HEK293 (cell line): ENCODE measurements around the gene MALAT1.

Experiments used
- CTCF ChIA-PET: fragments of 350-600 bp; formaldehyde crosslinking; extraction: SDS; loops from one replicate; lab custom pipeline; 2021; ENCODE audit warnings: antibody characterized with exemption; lab: Yijun Ruan, JAX
- POLR2A ChIA-PET: fragments of 300-600 bp; formaldehyde crosslinking; extraction: SDS; loops from one replicate; lab custom pipeline; 2020; ENCODE audit warnings: antibody characterized with exemption, inconsistent platforms; lab: Yijun Ruan, JAX
- H3K27ac ChIP-seq: fragments of 200-500 bp; sonication (Bioruptor generic); 2 replicates; pipeline ENCODE4 v1.5.1; 2014; ENCODE audit warnings: low read depth, low read length, control low read depth, inconsistent platforms; ENCODE audit errors: extremely low read depth
- H3K36me3 ChIP-seq, 2 experiments: fragments of 200-500 bp in 1 of 2; sonication (Bioruptor generic) in 1 of 2; 1 replicate in 1 of 2; 2 replicates in 1 of 2; pipeline ENCODE4 v1.5.1; 2014 to 2017; ENCODE audit warnings: inconsistent platforms in 2 of 2, low read length in 2 of 2; ENCODE audit not compliant: control insufficient read depth in 2 of 2, insufficient read depth in 1 of 2
- H3K4me1 ChIP-seq: fragments of 200-500 bp; sonication (Bioruptor generic); 2 replicates; pipeline ENCODE4 v1.5.1; 2014; ENCODE audit warnings: mild to moderate bottlenecking, low read length, inconsistent platforms; ENCODE audit not compliant: control insufficient read depth, insufficient read depth
- H3K4me3 ChIP-seq: 2 replicates; pipeline ENCODE4 v1.5.1; 2011; ENCODE audit warnings: low read depth, mild to moderate bottlenecking, control low read depth, low read length, moderate library complexity
- H3K9me3 ChIP-seq: fragments of 200-500 bp; sonication (Bioruptor generic); 2 replicates; pipeline ENCODE4 v1.5.1; 2014; ENCODE audit warnings: low read depth, low read length, inconsistent platforms; ENCODE audit not compliant: control insufficient read depth, insufficient read depth
- FEZF1 ChIP-seq: fragments of 450-650 bp; formaldehyde crosslinking; IDR thresholded peaks from 2 replicates; pipeline ENCODE4 v1.5.1; 2016; ENCODE audit warnings: missing biosample characterization, missing genetic modification characterization
- HOXA7 ChIP-seq: sonication (generic); formaldehyde crosslinking; IDR thresholded peaks from 2 replicates; pipeline ENCODE4 v1.8.1; 2022; ENCODE audit warnings: missing genetic modification reagents, borderline replicate concordance
- KLF10 ChIP-seq: fragments of 450-650 bp; IDR thresholded peaks from 2 replicates; pipeline ENCODE4 v1.5.1; 2018; ENCODE audit warnings: missing biosample characterization, mild to moderate bottlenecking, missing genetic modification characterization
- SCRT1 ChIP-seq: fragments of 450-650 bp; formaldehyde crosslinking; IDR thresholded peaks from 2 replicates; pipeline ENCODE4 v1.5.1; 2016; ENCODE audit warnings: missing biosample characterization, missing genetic modification characterization, borderline replicate concordance
- ZBTB8A ChIP-seq: fragments of 450-650 bp; formaldehyde crosslinking; IDR thresholded peaks from 2 replicates; pipeline ENCODE4 v1.5.1; 2016; ENCODE audit warnings: missing biosample characterization, missing genetic modification characterization
- ZFP41 ChIP-seq: fragments of 450-650 bp; formaldehyde crosslinking; IDR thresholded peaks from 2 replicates; pipeline ENCODE4 v1.5.1; 2016; ENCODE audit warnings: missing biosample characterization, missing genetic modification characterization, borderline replicate concordance
- ZNF114 ChIP-seq: fragments of 450-650 bp; formaldehyde crosslinking; IDR thresholded peaks from 2 replicates; pipeline ENCODE4 v1.5.0; 2017; ENCODE audit warnings: missing biosample characterization, missing genetic modification characterization
- ZNF174 ChIP-seq: fragments of 450-650 bp; formaldehyde crosslinking; IDR thresholded peaks from 2 replicates; pipeline ENCODE4 v1.5.0; 2017; ENCODE audit warnings: missing biosample characterization, mild to moderate bottlenecking, missing genetic modification characterization
- ZNF292 ChIP-seq: fragments of 450-650 bp; formaldehyde crosslinking; IDR thresholded peaks from 2 replicates; pipeline ENCODE4 v1.5.1; 2016; ENCODE audit warnings: low read depth, missing biosample characterization, missing genetic modification characterization, borderline replicate concordance
- ZNF398 ChIP-seq: fragments of 450-650 bp; formaldehyde crosslinking; IDR thresholded peaks from 2 replicates; pipeline ENCODE4 v1.5.1; 2017; ENCODE audit warnings: missing biosample characterization, missing genetic modification characterization
- ZNF404 ChIP-seq: fragments of 450-650 bp; formaldehyde crosslinking; IDR thresholded peaks from 2 replicates; pipeline ENCODE4 v1.5.1; 2017; ENCODE audit warnings: missing biosample characterization, missing genetic modification characterization
- ZNF433 ChIP-seq: fragments of 450-650 bp; formaldehyde crosslinking; IDR thresholded peaks from 2 replicates; pipeline ENCODE4 v1.5.1; 2016; ENCODE audit warnings: missing biosample characterization, missing genetic modification characterization, low read depth
- ZNF473 ChIP-seq: fragments of 450-650 bp; formaldehyde crosslinking; IDR thresholded peaks from 2 replicates; pipeline ENCODE4 v1.5.1; 2017; ENCODE audit warnings: missing biosample characterization, missing genetic modification characterization
- ZNF510 ChIP-seq: fragments of 450-650 bp; formaldehyde crosslinking; IDR thresholded peaks from 2 replicates; pipeline ENCODE4 v1.5.1; 2018; ENCODE audit warnings: mild to moderate bottlenecking, missing genetic modification characterization, missing biosample characterization; ENCODE audit not compliant: insufficient replicate concordance
- ZNF555 ChIP-seq: fragments of 450-650 bp; formaldehyde crosslinking; conservative IDR thresholded peaks from 2 replicates; pipeline ENCODE4 v1.5.1; 2017; ENCODE audit warnings: missing biosample characterization, mild to moderate bottlenecking, missing genetic modification characterization, inconsistent platforms
- ZNF677 ChIP-seq: fragments of 450-650 bp; IDR thresholded peaks from 2 replicates; pipeline ENCODE4 v1.5.0; 2018; ENCODE audit warnings: missing biosample characterization, mild to moderate bottlenecking, missing genetic modification characterization, moderate library complexity
- ZNF830 ChIP-seq: fragments of 450-650 bp; IDR thresholded peaks from 2 replicates; pipeline ENCODE4 v1.5.0; 2018; ENCODE audit warnings: missing biosample characterization, missing genetic modification characterization, low read depth, mild to moderate bottlenecking, moderate library complexity
- TF ChIP-seq, protein P1 (sequence below): fragments of 450-650 bp; formaldehyde crosslinking; IDR thresholded peaks from 2 replicates; pipeline ENCODE4 v1.5.1; 2016; ENCODE audit warnings: missing biosample characterization, missing genetic modification characterization
- TF ChIP-seq, protein P2 (sequence below): fragments of 450-650 bp; formaldehyde crosslinking; IDR thresholded peaks from 2 replicates; pipeline ENCODE4 v1.5.0; 2017; ENCODE audit warnings: missing biosample characterization, missing genetic modification characterization, borderline replicate concordance

The MALAT1 gene

DNA sequence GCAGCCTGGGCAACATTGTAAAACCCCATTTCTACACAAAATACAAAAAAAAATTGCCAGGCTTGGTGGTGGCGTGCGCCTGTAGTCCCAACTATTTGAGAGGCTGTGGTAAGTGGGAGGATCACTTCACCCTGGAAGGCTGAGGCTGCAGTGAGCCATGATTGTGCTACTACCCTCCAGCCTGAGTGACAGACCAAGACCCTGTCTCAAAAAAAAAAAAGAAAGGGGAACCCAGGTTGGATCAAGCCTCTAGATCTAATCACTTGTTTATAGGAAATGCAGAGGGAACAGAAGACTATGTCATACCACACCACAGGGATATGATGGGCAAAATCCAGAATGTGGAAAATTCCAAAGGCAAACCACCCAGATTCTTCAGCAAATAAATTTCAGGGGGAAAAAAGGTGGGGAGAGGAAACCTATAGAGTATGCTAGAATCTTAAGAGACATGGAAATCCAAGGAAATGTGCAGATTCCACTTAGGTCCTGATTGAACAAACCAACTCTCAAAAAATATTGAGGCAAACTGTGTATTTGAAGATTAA, 16.5 kb upstream of the MALAT1 start (continued):
- no peak for TF ChIP-seq HOXA7 (CRISPR knock-in tag)

GRCh38 chr11:65485920-65486219, 13.0 kb upstream of the MALAT1 start:
- Histone ChIP-seq H3K27ac (no peak overlapping the region), H3K4me3 (no peak overlapping the region), H3K36me3 (no peaks in the 10 kb centered on the region), H3K9me3 (no peaks in the 10 kb centered on the region), H3K4me1 (peaks cover 24% of the 10 kb centered on the region)
- POLR2A ChIA-PET: interaction anchor here (1.3 to 28.2 kb wide), 4 partner anchors 8 to 63 kb away, joined by 3 to 1129 read pairs (median 168); partner anchors contain the start of genes MALAT1 and NEAT1
- CTCF ChIA-PET: interaction anchor here (0.7 to 4.3 kb wide), 5 partner anchors 8 to 21 kb away, joined by 3 to 17 read pairs (median 5); partner anchors contain the start of gene MALAT1
- TF ChIP-seq ZBTB8A (tag by site-specific recombination) (no peak), ZNF292 (tag by site-specific recombination) (no peak), ZNF510 (no peak), ZNF174 (no peak), ZNF473 (tag by site-specific recombination) (no peak), ZNF114 (tag by site-specific recombination) (no peak), ZNF433 (tag by site-specific recombination) (no peak), SCRT1 (tag by site-specific recombination) (no peak), ZNF677 (tag by site-specific recombination) (no peak), ZFP41 (tag by site-specific recombination) (no peak), ZNF404 (tag by site-specific recombination) (no peak), ZNF555 (tag by site-specific recombination) (no peak), KLF10 (tag by site-specific recombination) (no peak), FEZF1 (tag by site-specific recombination) (no peak), ZNF830 (tag by site-specific recombination) (no peak), ZNF398 (tag by site-specific recombination) (no peak)
- TF ChIP-seq, protein P1, sequence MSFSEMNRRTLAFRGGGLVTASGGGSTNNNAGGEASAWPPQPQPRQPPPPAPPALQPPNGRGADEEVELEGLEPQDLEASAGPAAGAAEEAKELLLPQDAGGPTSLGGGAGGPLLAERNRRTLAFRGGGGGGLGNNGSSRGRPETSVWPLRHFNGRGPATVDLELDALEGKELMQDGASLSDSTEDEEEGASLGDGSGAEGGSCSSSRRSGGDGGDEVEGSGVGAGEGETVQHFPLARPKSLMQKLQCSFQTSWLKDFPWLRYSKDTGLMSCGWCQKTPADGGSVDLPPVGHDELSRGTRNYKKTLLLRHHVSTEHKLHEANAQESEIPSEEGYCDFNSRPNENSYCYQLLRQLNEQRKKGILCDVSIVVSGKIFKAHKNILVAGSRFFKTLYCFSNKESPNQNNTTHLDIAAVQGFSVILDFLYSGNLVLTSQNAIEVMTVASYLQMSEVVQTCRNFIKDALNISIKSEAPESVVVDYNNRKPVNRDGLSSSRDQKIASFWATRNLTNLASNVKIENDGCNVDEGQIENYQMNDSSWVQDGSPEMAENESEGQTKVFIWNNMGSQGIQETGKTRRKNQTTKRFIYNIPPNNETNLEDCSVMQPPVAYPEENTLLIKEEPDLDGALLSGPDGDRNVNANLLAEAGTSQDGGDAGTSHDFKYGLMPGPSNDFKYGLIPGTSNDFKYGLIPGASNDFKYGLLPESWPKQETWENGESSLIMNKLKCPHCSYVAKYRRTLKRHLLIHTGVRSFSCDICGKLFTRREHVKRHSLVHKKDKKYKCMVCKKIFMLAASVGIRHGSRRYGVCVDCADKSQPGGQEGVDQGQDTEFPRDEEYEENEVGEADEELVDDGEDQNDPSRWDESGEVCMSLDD (tag by site-specific recombination): no peak
- TF ChIP-seq, protein P2, sequence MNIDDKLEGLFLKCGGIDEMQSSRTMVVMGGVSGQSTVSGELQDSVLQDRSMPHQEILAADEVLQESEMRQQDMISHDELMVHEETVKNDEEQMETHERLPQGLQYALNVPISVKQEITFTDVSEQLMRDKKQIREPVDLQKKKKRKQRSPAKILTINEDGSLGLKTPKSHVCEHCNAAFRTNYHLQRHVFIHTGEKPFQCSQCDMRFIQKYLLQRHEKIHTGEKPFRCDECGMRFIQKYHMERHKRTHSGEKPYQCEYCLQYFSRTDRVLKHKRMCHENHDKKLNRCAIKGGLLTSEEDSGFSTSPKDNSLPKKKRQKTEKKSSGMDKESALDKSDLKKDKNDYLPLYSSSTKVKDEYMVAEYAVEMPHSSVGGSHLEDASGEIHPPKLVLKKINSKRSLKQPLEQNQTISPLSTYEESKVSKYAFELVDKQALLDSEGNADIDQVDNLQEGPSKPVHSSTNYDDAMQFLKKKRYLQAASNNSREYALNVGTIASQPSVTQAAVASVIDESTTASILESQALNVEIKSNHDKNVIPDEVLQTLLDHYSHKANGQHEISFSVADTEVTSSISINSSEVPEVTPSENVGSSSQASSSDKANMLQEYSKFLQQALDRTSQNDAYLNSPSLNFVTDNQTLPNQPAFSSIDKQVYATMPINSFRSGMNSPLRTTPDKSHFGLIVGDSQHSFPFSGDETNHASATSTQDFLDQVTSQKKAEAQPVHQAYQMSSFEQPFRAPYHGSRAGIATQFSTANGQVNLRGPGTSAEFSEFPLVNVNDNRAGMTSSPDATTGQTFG (tag by site-specific recombination): no peak
